Lower lobe of right lung (tissue), 2 donors: Measurements from ENCODE around the gene COLQ. TPM values are rescaled to one million over a fixed set of nuclear protein-coding genes. Genes with fewer than 3 reads are reported as not detected.
A peak's percentile ranks its signal among the peaks of the same experiment; 100 is the strongest.
"Not testable (repeated sequence)": the region's sequence is repeated elsewhere in the genome, so short reads cannot be mapped to it uniquely, and the experiment has no call there.

Experiments used
- ATAC-seq, 2 donors: fragments of 200-7000 bp; cut with Tn5 transposase; one replicate each; pipeline ENCODE4 v1.9.1; 2020 to 2022; ENCODE audit warnings: mild to moderate bottlenecking in 2 of 2, moderate library complexity in 2 of 2
- DNase-seq: peaks from one replicate; pipeline ENCODE4 v3.0.0-alpha.2; 2020
- H3K27ac ChIP-seq: fragments of 200-600 bp; one replicate; pipeline ENCODE4 v1.8.0; 2022
- H3K27me3 ChIP-seq: fragments of 200-600 bp; one replicate; pipeline ENCODE4 v1.8.0; 2022; ENCODE audit warnings: low read depth
- H3K36me3 ChIP-seq: fragments of 200-600 bp; one replicate; pipeline ENCODE4 v1.8.0; 2022; ENCODE audit warnings: mild to moderate bottlenecking
- H3K4me1 ChIP-seq: fragments of 200-600 bp; one replicate; pipeline ENCODE4 v1.8.0; 2022
- H3K4me3 ChIP-seq: fragments of 200-600 bp; one replicate; pipeline ENCODE4 v1.8.0; 2022; ENCODE audit warnings: mild to moderate bottlenecking
- H3K9me3 ChIP-seq: fragments of 200-600 bp; one replicate; pipeline ENCODE4 v1.8.0; 2022
- CTCF ChIP-seq: fragments of 200-600 bp; IDR thresholded peaks from one replicate; pipeline ENCODE4 v1.8.0; 2022; ENCODE audit warnings: antibody characterized with exemption, mild to moderate bottlenecking
- intact Hi-C: fragments of 100-400 bp; cut with DNase I; formaldehyde crosslinking; loops from one replicate; pipeline ENCODE4 v1.11.0; 2022
- total RNA-seq: library from RNA; stranded (reverse); fragmentation: NEBNext Ultra II Directional; extraction: Animal tissue kit (Norgen Biotek cat#: 25700); gene quantifications from one replicate; pipeline ENCODE4 v1.2.1, GENCODE V29; 2021
- donor health status: DM: no; HTN: yes; CAD: no; lungs with severe emphysema.

Gene COLQ
- total RNA-seq, 1 donor from 2014 or later: 2.0 TPM

GRCh38 chr3:15538345-15538744 is 16.8 kb upstream of the COLQ start:
- ATAC-seq (no peak), DNase-seq (no peak)
- no peak overlapping the region for H3K4me3 ChIP-seq
- no peaks in the 10 kb centered on the region for H3K36me3 ChIP-seq
- intact Hi-C loops: no loop called here
- no peak overlapping the region for H3K27ac ChIP-seq
- H3K9me3 ChIP-seq: no peaks in the 10 kb centered on the region
- no peak for TF ChIP-seq CTCF
- H3K27me3 ChIP-seq: no peaks in the 10 kb centered on the region
- H3K4me1 ChIP-seq: no peaks in the 10 kb centered on the region

GRCh38 chr3:15536856-15537255 is 15.3 kb upstream of the COLQ start:
- Histone ChIP-seq H3K36me3 (no peaks in the 10 kb centered on the region), H3K4me1 (no peaks in the 10 kb centered on the region), H3K9me3 (no peaks in the 10 kb centered on the region), H3K27ac (no peak overlapping the region), H3K4me3 (no peak overlapping the region), H3K27me3 (no peaks in the 10 kb centered on the region)
- no peak for DNase-seq
- intact Hi-C loops: no loop called here
- no peak for ATAC-seq
- TF ChIP-seq CTCF: no peak

- Histone ChIP-seq H3K36me3 (no peaks in the 10 kb centered on the region), H3K9me3 (no peaks in the 10 kb centered on the region), H3K27me3 (no peaks in the 10 kb centered on the region), H3K27ac (no peak overlapping the region), H3K4me1 (no peaks in the 10 kb centered on the region), H3K4me3 (no peak overlapping the region)
- DNase-seq (no peak), ATAC-seq (peak; percentile 50 to 56)
- no peak for TF ChIP-seq CTCF
- intact Hi-C loops: no loop called here
Measured at GRCh38 chr3:15535732-15536131, 14.2 kb upstream of the COLQ start.

- H3K27ac ChIP-seq, H3K9me3 ChIP-seq, H3K4me3 ChIP-seq, DNase-seq, ATAC-seq, H3K27me3 ChIP-seq, intact Hi-C loops, H3K36me3 ChIP-seq: not testable (repeated sequence)
- peaks cover 15% of the 10 kb centered on the region for H3K4me1 ChIP-seq
Measured at GRCh38 chr3:15532614-15533013, 11.1 kb upstream of the COLQ start.

- H3K27ac ChIP-seq: no peak overlapping the region
- intact Hi-C loops: no loop called here
- H3K4me3 ChIP-seq: no peak overlapping the region
- no peaks in the 10 kb centered on the region for H3K27me3 ChIP-seq
- no peaks in the 10 kb centered on the region for H3K9me3 ChIP-seq
- no peak for ATAC-seq
- TF ChIP-seq CTCF: no peak
- peaks cover 15% of the 10 kb centered on the region for H3K4me1 ChIP-seq
- DNase-seq: no peak
- no peaks in the 10 kb centered on the region for H3K36me3 ChIP-seq
Measured at GRCh38 chr3:15531346-15531745, 9.8 kb upstream of the COLQ start.

- Histone ChIP-seq H3K27me3 (no peaks in the 10 kb centered on the region), H3K4me3 (no peak overlapping the region), H3K4me1 (peaks cover 15% of the 10 kb centered on the region), H3K36me3 (no peaks in the 10 kb centered on the region), H3K9me3 (no peaks in the 10 kb centered on the region), H3K27ac (peak overlapping the region; percentile 69)
- no peak for DNase-seq
- intact Hi-C loops: no loop called here
- peak; percentile 94 to 95 for ATAC-seq
- TF ChIP-seq CTCF: no peak
Measured at GRCh38 chr3:15528854-15529537, 7.5 kb upstream of the COLQ start.
